H1 (cell line): ENCODE data around the gene OCSTAMP. TPM values are rescaled to one million over a fixed set of nuclear protein-coding genes. Genes with fewer than 3 reads are reported as not detected.

Experiments used
- ASH2L ChIP-seq: fragments of 200-600, 300-600 bp; sonication (generic); IDR thresholded peaks from one replicate; pipeline ENCODE4 v1.7.1; 2017; ENCODE audit warnings: low read length
- CHD1 ChIP-seq: IDR thresholded peaks from 2 replicates; pipeline ENCODE4 v1.6.1; 2012; ENCODE audit warnings: low read depth, low read length, improper control_type of control experiment
- GABPA ChIP-seq: IDR thresholded peaks from 2 replicates; pipeline ENCODE4 v1.6.1; 2011; ENCODE audit warnings: mild to moderate bottlenecking, low read length, moderate library complexity, borderline replicate concordance; ENCODE audit not compliant: insufficient read depth
- HDAC2 ChIP-seq, 2 experiments: fragments of 300-600 bp in 1 of 2; sonication (generic) in 1 of 2; IDR thresholded peaks; 2 replicates each; pipeline ENCODE4 v1.6.1; 2011 to 2012; ENCODE audit warnings: low read depth in 2 of 2, low read length in 2 of 2, mild to moderate bottlenecking in 2 of 2, moderate library complexity in 2 of 2, borderline replicate concordance in 1 of 2, inconsistent platforms in 1 of 2
- HDAC6 ChIP-seq: IDR thresholded peaks from one replicate; pipeline ENCODE4 v1.7.1; 2012; ENCODE audit warnings: low read depth, mild to moderate bottlenecking, inconsistent platforms, low read length, moderate library complexity
- JUN ChIP-seq: IDR thresholded peaks from 2 replicates; pipeline ENCODE4 v1.6.1; 2011; ENCODE audit warnings: low read depth, mild to moderate bottlenecking, improper control_type of control experiment, low read length
- MAFK ChIP-seq: IDR thresholded peaks from 2 replicates; pipeline ENCODE4 v1.6.1; 2012; ENCODE audit warnings: low read depth, mild to moderate bottlenecking, improper control_type of control experiment, low read length
- polyA plus RNA-seq, 7 experiments: library from polyadenylated mRNA; depleted of rRNA in 3 of 7; stranded (reverse) in 5 of 7; unstranded in 2 of 7; fragments of >200 nt in 5 of 7; fragments of 200-250 nt in 2 of 7; gene quantifications; 1 replicate in 5 of 7; 2 replicates in 1 of 7; 4 replicates in 1 of 7; pipeline versions ENCODE4 v1.2.1 to v1.2.3, GENCODE V29; 2011 to 2013; ENCODE audit warnings: missing spikeins in 2 of 7, mixed read lengths in 2 of 7
- total RNA-seq: library from RNA; stranded (reverse); fragmentation: NEBNext Ultra II Directional; extraction: Animal tissue kit (Norgen Biotek cat#: 25700); gene quantifications from 2 replicates; pipeline ENCODE4 v1.2.1, GENCODE V29; 2021
- TF ChIP-seq, protein P1 (sequence below): fragments of 300-600 bp; sonication (generic); IDR thresholded peaks from 2 replicates; pipeline ENCODE4 v1.7.1; 2012; ENCODE audit warnings: low read length, moderate library complexity, mild to moderate bottlenecking, inconsistent platforms; ENCODE audit not compliant: insufficient replicate concordance
- TF ChIP-seq, protein P2 (sequence below): IDR thresholded peaks from 2 replicates; pipeline ENCODE4 v1.6.1; 2012; ENCODE audit warnings: inconsistent platforms

OCSTAMP gene
- total and polyA plus RNA-seq, 2 of the 8 experiments (the other 6 are each of a cell fraction or from before 2014, with no cell fraction given) = 0.09 to 0.13 TPM

DNA sequence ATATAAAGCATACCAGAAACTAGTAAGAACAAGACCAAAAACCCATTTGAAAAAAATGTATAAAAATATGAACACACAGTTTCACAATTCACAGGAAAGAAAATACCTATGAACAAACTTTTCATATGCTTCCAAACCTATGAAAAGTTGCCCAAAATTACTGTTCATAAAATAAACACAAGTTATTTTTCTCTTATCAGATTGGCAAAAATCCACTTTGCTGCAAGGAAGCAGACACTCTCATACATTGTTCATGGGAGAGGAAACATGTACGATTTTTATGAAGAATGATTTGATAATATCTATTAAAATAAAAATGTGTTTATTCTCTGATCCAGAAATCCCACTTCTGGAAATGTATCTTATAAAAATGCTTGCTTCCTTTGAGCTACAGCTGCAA is 40.0 kb upstream of the OCSTAMP start (continued):
- TF ChIP-seq, protein P1, sequence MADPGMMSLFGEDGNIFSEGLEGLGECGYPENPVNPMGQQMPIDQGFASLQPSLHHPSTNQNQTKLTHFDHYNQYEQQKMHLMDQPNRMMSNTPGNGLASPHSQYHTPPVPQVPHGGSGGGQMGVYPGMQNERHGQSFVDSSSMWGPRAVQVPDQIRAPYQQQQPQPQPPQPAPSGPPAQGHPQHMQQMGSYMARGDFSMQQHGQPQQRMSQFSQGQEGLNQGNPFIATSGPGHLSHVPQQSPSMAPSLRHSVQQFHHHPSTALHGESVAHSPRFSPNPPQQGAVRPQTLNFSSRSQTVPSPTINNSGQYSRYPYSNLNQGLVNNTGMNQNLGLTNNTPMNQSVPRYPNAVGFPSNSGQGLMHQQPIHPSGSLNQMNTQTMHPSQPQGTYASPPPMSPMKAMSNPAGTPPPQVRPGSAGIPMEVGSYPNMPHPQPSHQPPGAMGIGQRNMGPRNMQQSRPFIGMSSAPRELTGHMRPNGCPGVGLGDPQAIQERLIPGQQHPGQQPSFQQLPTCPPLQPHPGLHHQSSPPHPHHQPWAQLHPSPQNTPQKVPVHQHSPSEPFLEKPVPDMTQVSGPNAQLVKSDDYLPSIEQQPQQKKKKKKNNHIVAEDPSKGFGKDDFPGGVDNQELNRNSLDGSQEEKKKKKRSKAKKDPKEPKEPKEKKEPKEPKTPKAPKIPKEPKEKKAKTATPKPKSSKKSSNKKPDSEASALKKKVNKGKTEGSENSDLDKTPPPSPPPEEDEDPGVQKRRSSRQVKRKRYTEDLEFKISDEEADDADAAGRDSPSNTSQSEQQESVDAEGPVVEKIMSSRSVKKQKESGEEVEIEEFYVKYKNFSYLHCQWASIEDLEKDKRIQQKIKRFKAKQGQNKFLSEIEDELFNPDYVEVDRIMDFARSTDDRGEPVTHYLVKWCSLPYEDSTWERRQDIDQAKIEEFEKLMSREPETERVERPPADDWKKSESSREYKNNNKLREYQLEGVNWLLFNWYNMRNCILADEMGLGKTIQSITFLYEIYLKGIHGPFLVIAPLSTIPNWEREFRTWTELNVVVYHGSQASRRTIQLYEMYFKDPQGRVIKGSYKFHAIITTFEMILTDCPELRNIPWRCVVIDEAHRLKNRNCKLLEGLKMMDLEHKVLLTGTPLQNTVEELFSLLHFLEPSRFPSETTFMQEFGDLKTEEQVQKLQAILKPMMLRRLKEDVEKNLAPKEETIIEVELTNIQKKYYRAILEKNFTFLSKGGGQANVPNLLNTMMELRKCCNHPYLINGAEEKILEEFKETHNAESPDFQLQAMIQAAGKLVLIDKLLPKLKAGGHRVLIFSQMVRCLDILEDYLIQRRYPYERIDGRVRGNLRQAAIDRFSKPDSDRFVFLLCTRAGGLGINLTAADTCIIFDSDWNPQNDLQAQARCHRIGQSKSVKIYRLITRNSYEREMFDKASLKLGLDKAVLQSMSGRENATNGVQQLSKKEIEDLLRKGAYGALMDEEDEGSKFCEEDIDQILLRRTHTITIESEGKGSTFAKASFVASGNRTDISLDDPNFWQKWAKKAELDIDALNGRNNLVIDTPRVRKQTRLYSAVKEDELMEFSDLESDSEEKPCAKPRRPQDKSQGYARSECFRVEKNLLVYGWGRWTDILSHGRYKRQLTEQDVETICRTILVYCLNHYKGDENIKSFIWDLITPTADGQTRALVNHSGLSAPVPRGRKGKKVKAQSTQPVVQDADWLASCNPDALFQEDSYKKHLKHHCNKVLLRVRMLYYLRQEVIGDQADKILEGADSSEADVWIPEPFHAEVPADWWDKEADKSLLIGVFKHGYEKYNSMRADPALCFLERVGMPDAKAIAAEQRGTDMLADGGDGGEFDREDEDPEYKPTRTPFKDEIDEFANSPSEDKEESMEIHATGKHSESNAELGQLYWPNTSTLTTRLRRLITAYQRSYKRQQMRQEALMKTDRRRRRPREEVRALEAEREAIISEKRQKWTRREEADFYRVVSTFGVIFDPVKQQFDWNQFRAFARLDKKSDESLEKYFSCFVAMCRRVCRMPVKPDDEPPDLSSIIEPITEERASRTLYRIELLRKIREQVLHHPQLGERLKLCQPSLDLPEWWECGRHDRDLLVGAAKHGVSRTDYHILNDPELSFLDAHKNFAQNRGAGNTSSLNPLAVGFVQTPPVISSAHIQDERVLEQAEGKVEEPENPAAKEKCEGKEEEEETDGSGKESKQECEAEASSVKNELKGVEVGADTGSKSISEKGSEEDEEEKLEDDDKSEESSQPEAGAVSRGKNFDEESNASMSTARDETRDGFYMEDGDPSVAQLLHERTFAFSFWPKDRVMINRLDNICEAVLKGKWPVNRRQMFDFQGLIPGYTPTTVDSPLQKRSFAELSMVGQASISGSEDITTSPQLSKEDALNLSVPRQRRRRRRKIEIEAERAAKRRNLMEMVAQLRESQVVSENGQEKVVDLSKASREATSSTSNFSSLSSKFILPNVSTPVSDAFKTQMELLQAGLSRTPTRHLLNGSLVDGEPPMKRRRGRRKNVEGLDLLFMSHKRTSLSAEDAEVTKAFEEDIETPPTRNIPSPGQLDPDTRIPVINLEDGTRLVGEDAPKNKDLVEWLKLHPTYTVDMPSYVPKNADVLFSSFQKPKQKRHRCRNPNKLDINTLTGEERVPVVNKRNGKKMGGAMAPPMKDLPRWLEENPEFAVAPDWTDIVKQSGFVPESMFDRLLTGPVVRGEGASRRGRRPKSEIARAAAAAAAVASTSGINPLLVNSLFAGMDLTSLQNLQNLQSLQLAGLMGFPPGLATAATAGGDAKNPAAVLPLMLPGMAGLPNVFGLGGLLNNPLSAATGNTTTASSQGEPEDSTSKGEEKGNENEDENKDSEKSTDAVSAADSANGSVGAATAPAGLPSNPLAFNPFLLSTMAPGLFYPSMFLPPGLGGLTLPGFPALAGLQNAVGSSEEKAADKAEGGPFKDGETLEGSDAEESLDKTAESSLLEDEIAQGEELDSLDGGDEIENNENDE = no peak
- TF ChIP-seq HDAC6 = no peak
- no peak for TF ChIP-seq HDAC2 (IDR thresholded peaks at IDR 0.05; ENCODE audit: borderline replicate concordance in 1 of 2, low read depth in 2 of 2, low read length in 2 of 2)
- TF ChIP-seq ASH2L = no peak
- TF ChIP-seq MAFK = no peak
- no peak for TF ChIP-seq GABPA
- no peak for TF ChIP-seq CHD1
- no peak for TF ChIP-seq JUN
- TF ChIP-seq, protein P2, sequence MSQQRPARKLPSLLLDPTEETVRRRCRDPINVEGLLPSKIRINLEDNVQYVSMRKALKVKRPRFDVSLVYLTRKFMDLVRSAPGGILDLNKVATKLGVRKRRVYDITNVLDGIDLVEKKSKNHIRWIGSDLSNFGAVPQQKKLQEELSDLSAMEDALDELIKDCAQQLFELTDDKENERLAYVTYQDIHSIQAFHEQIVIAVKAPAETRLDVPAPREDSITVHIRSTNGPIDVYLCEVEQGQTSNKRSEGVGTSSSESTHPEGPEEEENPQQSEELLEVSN = no peak
- TF ChIP-seq, all 59 proteins: peak for 0
